SIG-M5 treated with dmso at 0.1 percent for 504 hours (cell line): ENCODE results near the gene MKNK2.
"Not testable (repeated sequence)": the region's sequence is repeated elsewhere in the genome, so short reads cannot be mapped to it uniquely, and the experiment has no call there.

Experiments
- DNase-seq: peaks from one replicate; lab custom pipeline; 2025; ENCODE audit not compliant: unreplicated experiment; lab: John Stamatoyannopoulos, UW

MKNK2 gene

DNA sequence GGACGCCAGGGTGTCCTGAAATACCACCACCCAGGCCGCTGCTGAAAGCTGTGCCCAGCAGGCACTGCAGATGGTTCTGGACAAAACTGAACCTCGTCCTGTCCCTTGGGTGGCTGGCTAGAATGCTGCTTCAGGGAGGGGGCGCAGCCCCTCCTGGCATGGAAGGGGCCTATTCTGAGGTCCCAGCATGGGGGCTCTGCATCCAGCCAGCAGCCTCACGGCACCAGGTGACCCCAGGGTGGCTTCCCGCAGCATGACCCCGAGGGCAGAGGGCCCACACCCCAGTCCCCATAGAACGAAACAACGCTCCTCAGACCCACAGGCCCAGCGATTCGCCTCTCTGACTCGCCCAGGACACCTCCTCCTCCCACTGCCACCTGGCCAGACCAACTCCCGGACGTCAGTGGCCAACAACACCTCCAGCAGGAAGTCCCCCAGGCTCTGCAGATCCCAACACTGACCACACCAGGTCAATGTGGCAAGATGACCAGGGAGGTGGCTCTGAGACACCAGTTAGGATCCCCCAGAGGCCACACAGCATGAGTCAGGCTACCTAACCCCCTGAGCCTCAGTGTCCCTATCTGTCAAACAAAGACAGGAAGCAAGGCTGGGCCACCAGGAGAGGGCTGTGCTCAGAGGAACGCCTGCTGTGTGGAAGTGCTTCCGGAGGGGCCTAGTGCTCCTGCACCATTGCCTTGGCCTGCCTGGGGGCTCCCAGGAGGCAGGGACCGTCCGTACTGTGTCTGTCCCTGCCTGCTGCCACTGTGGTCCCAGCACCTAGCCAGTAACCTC is 6.1 kb downstream of the MKNK2 start:
- no peak for DNase-seq

DNA sequence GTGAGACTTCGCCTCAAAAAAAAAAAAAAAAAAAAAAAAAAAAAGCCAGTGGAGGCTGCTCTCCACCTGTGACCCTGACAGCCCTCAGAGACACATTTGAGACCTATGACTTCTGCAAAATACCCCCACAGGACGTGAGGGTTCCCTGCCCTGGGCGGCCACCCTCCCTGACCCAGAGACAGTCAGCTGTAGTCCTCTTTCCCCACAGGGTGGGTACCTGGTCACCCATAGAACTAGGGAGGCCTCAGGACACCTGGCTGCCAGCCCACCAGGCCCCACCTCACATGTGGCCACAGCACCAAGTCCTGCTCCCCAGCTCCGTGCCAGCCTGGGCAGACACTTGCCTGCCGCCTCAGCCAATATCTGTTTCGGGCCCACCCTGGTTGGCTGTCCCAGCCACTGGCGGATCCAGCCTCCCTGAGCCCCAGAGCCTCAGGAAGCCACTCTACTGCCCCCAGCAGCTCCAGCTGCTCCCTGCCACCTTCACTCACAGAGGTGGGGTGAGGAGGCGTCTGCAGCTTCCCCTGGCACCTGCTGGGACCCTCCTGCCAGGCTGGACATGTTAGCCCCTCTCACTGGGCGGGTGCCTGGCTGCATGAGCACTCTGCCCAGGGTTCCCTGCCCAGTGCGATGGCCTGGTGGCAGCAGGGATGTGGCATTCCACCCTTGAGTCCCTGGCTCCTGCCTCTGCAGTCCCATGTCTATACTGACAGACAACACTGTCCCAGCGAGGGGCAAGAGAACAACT is 6.9 kb downstream of the MKNK2 start:
- DNase-seq, result no peak

- no peak for DNase-seq
Observed at GRCh38 chr19:2043251-2043641, 7.8 kb downstream of the MKNK2 start.

DNA sequence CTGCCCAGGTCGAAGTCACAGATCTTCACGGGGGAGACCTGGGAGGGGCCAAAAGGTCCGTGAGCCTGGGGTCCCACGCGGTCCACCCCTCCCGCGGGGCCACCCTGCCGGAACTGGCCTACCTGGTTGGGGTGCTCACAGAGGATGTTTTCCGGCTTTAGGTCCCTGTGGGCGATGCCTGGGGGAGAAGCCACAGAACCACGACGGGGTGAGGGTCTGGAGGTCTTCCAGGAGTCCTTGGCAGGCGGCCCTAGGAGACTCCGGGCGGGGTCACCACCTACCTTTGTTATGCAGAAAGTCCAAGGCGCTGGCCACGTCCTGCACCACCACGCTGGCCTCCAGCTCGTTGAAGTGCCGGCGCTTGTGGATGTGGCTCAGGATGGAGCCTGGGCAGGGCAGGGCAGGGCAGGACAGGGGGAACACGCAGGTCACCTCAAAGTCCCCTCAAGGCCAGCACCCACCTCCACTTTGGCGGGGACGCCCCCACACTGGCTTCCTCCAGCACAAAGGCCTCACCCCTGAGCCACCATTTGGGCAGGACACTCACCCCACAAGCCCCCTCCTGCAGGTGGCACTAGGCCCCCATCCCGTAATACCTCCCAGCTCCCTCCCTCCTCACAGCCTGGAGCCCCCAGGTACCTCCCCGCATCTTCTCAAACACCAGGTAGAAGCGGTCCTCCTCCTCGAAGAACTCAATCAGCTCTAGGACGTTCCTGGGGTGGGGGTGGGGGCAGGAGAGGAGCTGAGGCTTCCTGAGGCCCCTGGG is 8.4 kb downstream of the MKNK2 start:
- DNase-seq, result no peak

DNA sequence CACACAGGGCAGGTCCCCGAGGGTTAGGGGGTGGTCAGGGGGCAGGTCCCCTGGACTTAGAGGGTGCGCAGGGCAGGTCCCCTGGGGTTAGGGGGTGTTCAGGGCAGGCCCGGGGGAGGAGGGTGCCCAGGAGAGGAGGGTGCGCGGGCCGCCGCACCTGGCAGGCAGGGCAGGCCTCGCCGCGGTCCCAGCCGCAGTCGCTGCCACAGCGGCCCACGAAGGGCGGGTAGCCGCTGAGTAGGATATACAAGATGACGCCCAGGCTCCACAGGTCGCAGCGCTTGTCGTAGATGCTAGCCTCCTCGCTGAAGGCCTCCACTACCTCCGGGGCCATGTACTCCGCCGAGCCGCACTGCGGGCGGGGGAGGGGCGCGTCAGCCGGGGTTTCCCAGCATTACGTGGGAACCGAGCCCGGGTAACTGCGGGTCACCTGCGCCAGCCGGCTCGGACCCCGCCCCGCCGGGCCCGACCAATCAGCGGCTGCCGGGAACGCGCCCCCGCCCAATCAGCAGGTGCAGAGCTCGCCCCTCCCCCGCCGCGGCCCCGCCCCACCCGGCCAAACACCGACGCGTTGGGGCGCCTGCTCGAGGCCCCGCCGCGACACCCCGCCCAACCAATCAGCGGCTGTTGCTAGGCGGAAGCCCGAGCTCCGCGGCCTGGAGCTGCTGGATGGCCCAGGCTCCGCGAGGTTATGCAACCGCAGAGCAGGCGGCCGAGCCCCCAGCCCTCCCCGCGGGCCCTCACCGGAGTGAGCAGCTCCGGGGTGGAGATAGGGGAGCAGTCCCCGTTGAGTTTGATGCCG is 9.2 kb downstream of the MKNK2 start:
- peak; percentile 81 for DNase-seq

GRCh38 chr19:2041433-2041682 is 9.7 kb downstream of the MKNK2 start:
- DNase-seq, result no peak

- DNase-seq, result no peak
Observed at GRCh38 chr19:2040647-2041432, 10.2 kb downstream of the MKNK2 start.

DNA sequence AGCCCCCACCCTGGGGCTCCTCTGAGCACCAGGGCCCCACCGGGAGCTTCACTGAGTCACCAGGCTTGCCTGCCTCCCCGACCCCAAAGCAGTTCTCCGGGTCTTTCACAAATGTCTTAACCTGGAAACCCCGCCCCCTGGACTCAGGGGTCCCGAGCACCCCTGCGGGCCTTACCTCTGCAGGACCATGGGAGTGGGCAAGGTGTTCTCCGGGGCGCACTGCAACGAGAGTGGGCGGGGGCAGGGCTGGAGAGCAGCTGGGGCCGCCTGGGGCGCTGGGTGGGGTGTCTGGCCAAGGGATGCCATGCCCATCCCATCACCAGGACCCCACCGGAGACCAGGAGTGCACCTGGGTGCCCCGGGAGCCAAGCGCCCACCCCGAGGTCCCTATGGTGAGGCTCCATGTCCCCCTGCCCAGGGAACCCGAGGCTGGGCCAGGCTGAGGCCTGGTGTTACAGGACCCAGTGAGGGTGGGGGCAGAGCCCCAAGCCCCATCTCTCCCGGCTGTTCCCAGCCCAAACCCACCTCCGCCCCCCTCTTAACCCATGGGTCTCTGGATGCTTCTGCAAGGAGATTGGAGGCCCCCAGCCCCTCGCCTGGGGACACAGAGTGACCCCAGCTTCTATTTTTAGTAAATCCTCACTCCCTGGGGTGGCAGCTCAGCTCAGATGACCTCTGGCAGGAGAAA is 10.9 kb downstream of the MKNK2 start:
- DNase-seq, result no peak

DNA sequence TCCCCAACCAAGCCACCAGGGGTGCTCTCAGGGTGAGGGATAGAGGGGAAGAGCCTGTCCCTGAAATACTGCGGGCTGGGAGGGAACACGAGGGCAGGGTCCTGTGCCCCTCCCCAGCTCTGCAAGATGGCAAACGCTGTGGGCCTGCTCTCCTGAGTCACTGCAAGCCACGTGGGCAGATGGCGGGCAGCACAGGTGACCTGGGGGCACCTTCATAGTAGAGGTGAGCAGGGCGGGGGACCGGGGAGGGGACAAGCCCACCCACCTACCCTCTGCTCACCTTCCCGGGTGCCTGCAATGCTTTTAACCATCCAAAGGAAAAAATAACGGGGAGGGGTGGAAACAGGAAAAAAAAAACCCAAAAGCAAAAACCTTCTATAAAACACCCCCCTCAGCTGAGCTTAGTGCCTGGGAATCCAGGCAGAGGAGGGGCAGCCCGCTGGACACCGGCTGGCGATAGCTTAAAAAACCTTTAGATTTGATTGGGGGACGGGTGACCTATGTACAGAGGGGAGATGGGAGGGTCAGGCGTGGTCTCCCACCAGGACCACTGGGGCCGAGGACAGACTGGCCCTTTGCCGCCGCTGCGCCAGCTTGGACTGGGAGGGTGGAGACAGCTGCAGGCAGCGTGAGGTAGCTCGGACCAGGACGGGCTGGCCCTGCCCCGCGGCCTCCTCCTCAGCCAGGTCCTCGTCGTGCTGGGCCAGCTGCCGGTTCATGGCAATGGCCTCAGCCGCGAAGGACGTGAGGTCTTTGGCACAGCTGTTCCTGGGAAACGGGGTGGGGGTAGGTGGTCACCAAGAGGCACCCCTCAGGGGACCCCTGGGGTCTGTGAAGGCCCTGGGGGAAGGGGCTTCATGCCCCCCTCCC is 11.7 kb downstream of the MKNK2 start:
- no peak for DNase-seq

DNA sequence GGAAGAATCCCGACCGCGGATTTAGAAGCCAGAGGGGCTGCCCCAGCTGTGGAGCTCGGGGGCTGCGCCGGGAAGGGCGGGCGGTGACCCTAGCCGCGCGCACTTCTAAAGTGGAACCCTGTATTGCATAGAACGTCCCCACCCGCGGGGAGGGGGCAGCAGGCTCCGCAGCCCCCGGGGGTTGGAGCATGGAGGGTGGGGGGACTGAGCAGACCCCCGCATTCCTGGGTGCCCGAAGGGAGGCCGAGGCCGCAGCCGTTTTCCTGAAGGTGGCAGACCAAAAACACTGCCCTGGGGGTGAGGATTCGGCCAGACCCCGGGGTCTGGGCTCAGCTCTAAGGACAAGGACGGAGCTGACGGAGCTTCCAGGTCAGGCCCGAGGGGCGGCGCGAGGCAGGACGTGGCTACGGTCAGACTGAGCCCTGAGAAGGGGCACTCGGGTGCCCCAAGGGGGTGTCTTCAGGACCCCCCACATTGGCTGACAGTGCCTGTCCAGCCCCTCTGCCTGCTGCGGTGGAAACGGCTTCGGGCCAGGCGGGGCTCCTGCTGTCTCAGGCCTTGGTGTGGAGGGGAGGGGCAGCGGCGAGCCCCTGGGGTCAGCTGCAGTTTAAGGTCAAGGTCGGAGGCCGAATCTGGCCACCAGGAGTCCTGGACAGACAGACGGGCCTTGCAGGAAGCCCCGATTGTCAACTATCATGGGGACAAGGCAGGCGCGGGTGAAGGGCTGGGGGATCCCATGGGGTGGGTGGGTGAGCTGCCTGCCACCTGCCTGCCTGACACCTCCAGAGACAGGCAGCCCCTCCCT is 12.6 kb downstream of the MKNK2 start:
- no peak for DNase-seq

GRCh38 chr19:2037651-2038255 is 13.3 kb downstream of the MKNK2 start:
- no peak for DNase-seq

- DNase-seq, result no peak
Observed at GRCh38 chr19:2036424-2036823, 14.6 kb downstream of the MKNK2 start.

GRCh38 chr19:2035590-2035991 is 15.5 kb downstream of the MKNK2 start:
- no peak for DNase-seq

DNA sequence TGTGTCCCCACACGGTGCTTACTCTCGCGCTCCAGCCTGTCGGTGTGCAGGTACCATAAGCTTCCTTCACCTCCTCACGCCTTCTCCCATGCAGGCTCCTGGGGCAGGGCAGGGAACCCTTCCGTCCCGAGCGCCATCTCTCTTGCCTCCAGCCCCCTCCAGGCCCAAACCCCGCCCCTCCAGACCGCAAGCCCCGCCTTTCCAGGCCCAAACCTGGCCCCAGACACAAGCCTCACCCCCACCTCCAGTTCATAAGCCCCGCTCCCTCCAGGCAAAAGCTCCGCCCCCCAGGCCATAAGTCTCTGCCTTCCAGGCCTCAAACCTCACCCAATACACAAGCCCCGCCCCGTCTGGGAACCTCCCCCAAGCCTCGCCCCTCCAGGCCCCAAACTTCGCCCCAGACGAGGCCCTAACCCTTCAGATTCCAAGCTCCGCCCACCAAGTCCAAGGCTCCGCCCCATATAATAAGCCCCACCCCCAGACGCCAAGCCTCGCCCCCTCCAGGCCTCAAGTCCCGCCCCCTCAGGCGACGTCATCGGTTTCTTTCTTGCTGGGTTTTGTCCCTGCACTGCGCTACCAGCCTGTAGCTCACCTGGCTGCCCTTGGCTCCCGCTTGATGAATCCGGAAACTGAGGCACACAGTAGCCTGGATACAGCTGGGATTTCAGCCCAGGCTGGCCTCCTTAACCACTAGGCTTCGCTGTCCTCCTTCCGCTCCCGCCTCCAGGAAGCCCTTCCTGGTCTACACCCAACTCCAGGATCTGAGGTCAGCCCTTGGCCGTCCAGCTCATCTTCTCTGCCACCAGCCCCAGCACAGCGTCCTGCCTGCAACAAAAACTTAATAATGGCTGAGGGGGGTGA is 16.1 kb downstream of the MKNK2 start:
- no peak for DNase-seq

- not testable (repeated sequence) for DNase-seq
Observed at GRCh38 chr19:2034253-2034652, 16.8 kb downstream of the MKNK2 start.

GRCh38 chr19:2033825-2034159 is 17.3 kb downstream of the MKNK2 start:
- DNase-seq, result no peak
